Activated CD4-positive, alpha-beta T cell treated with anti-CD3 and anti-CD28 coated beads, Interleukin-2, amount 50 U/mL, for 16 hours (primary cell): ENCODE results near the gene GALNT10.
A peak's percentile ranks its signal among the peaks of the same experiment; 100 is the strongest.

Experiments
- DNase-seq: peaks from one replicate; pipeline ENCODE4 v3.0.0-alpha.2; 2020

GALNT10 gene

GRCh38 chr5:154300207-154300883, 109.8 kb downstream of the GALNT10 start:
- no peak for DNase-seq

- DNase-seq = no peak
Measured at GRCh38 chr5:154301726-154302125, 111.2 kb downstream of the GALNT10 start.

GRCh38 chr5:154302161-154302560, 111.6 kb downstream of the GALNT10 start:
- DNase-seq = no peak

GRCh38 chr5:154303133-154303532, 112.6 kb downstream of the GALNT10 start:
- no peak for DNase-seq

- no peak for DNase-seq
Measured at GRCh38 chr5:154308443-154309370, 118.2 kb downstream of the GALNT10 start.

- DNase-seq = no peak
Measured at GRCh38 chr5:154309371-154309745, 118.8 kb downstream of the GALNT10 start.

GRCh38 chr5:154309805-154310204, 119.3 kb downstream of the GALNT10 start:
- peak; percentile 11 for DNase-seq

GRCh38 chr5:154311362-154311761, 120.8 kb downstream of the GALNT10 start:
- DNase-seq = peak; percentile 56

GRCh38 chr5:154312000-154312399, 121.5 kb downstream of the GALNT10 start:
- DNase-seq = no peak

GRCh38 chr5:154312576-154312975, 122.0 kb downstream of the GALNT10 start:
- DNase-seq = no peak

GRCh38 chr5:154313360-154314017, 123.0 kb downstream of the GALNT10 start:
- DNase-seq = no peak

- DNase-seq = no peak
Measured at GRCh38 chr5:154315196-154315595, 124.7 kb downstream of the GALNT10 start.

GRCh38 chr5:154315756-154316155, 125.2 kb downstream of the GALNT10 start:
- DNase-seq = no peak

GRCh38 chr5:154316223-154316935, 125.8 kb downstream of the GALNT10 start:
- peak; percentile 8 for DNase-seq

GRCh38 chr5:154317916-154318315, 127.4 kb downstream of the GALNT10 start:
- no peak for DNase-seq

GRCh38 chr5:154318691-154319090, 128.2 kb downstream of the GALNT10 start:
- DNase-seq = no peak

- no peak for DNase-seq
Measured at GRCh38 chr5:154319736-154320135, 129.2 kb downstream of the GALNT10 start.

GRCh38 chr5:154320224-154321089, 129.9 kb downstream of the GALNT10 start:
- no peak for DNase-seq

GRCh38 chr5:154321546-154321945, 131.0 kb downstream of the GALNT10 start:
- no peak for DNase-seq

- DNase-seq = no peak
Measured at GRCh38 chr5:154324033-154324432, 133.5 kb downstream of the GALNT10 start.

GRCh38 chr5:154325566-154325965, 135.0 kb downstream of the GALNT10 start:
- no peak for DNase-seq

GRCh38 chr5:154329062-154329461, 138.5 kb downstream of the GALNT10 start:
- no peak for DNase-seq
